ENCODE data around the gene HOXD13.

The HOXD13 gene

DNA sequence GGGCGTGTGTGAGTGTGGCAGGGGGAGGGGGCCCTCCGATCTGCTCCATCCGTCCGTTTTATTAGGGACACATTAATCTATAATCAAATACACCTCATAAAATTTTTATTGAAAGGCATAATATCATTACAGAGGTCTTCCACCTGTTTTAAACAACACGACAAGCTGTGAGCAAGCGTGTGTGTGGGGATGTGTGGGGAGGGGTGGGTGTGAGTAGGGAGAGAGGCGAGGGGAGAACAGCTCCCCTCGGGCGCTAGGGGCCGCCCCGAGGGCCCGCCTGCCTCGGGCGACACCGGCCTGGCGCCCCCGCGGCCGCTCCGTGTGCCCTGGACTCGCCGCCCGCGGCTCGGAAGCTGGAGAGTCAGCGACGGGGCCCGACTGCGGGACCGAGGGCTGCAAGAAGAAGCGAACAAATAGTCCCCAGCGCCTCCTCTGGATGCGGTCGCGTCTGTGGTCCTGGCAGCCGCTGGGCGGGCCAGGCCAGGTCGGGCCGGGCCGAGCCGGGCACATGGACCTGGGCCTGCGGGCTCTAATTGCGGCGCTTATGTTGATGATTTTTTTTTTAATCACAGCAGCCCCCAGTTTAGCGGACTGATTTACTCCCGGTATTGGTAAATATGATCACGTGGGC lies 29.6 kb downstream of the HOXD13 start:
- Histone ChIP-seq H3K9ac (ENCODE audit: insufficient read length) (peak overlapping the region; percentile 84), H3K4me3 (peak overlapping the region; percentile 93), H3K9me3 (ENCODE audit: low read depth, low read length) (no peaks in the 10 kb centered on the region), H3K36me3 (ENCODE audit: insufficient read depth, low read length) (peaks cover 25% of the 10 kb centered on the region; the same call in 1 of the 2 replicates), H3K27ac (no peak overlapping the region)
- no peak for TF ChIP-seq POLR2AphosphoS5 (IDR thresholded peaks at IDR 0.05; ENCODE audit: borderline replicate concordance, low read depth, low read length)
- no peak for TF ChIP-seq EZH2 (IDR thresholded peaks at IDR 0.05)
- no peak for TF ChIP-seq FOXP2 (optimal IDR thresholded peaks at IDR 0.05; ENCODE audit: control extremely low read depth, extremely low read length, insufficient read depth)
- no peak for DNase-seq (ENCODE audit: low read depth, low spot score)

GRCh38 chr2:176122683-176123410 lies 30.3 kb downstream of the HOXD13 start, which contains the start of gene HOXD9:
HOXD9 (plus strand) TSS chr2:176122719; CDS start chr2:176122769, 50 bp downstream.
- H3K27ac ChIP-seq = no peak within 1 kb of the TSS
- peak within 1 kb of the TSS; percentile 93 for H3K4me3 ChIP-seq

DNA sequence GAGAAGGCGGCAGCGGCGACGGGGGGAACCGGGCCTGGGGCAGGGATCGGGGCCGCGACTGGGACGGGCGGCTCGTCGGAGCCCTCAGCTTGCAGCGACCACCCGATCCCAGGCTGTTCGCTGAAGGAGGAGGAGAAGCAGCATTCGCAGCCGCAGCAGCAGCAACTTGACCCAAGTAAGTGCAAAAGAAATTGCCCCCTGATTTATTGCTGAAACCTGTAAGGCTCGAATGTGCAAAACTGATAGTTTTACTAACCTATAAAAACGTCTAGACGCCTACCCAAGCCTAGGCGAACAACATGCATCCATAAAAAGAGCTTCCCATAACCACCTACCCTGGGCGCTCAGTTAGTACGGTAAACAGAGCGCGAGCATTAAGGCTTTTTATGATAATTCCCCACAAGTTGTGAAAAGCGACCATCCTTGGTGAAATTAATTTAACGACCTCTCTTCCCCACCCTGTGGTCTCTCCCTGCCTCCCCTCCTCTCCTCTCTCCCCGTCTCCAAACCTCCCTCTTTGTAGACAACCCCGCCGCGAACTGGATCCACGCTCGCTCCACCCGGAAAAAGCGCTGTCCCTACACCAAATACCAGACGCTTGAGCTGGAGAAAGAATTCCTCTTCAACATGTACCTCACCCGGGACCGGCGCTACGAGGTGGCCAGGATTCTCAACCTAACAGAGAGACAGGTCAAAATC lies 31.0 kb downstream of the HOXD13 start:
- no peak for TF ChIP-seq POLR2AphosphoS5 (IDR thresholded peaks at IDR 0.05; ENCODE audit: borderline replicate concordance, low read depth, low read length)
- peak overlapping the region; percentile 84 for H3K9ac ChIP-seq (ENCODE audit: insufficient read length)

More at GRCh38 chr2:176122683-176123410, 30.3 kb downstream of the HOXD13 start, which contains the start of gene HOXD9:
- Histone ChIP-seq H3K9ac (ENCODE audit: insufficient read length) (peak within 1 kb of the TSS; percentile 84), H3K36me3 (ENCODE audit: insufficient read depth, low read length) (peaks cover 18% of the 10 kb centered on the region; the same call in 1 of the 2 replicates), H3K9me3 (ENCODE audit: low read depth, low read length) (no peaks in the 10 kb centered on the region)
- DNase-seq (ENCODE audit: low read depth, low spot score) = no peak
- peak; percentile 54 for TF ChIP-seq POLR2AphosphoS5 (IDR thresholded peaks at IDR 0.05; ENCODE audit: borderline replicate concordance, low read depth, low read length)
- TF ChIP-seq FOXP2 (optimal IDR thresholded peaks at IDR 0.05; ENCODE audit: control extremely low read depth, extremely low read length, insufficient read depth) = no peak

GRCh38 chr2:176124110-176124946 lies 31.8 kb downstream of the HOXD13 start:
- H3K9me3 ChIP-seq (ENCODE audit: low read depth, low read length) = no peaks in the 10 kb centered on the region
- H3K36me3 ChIP-seq (ENCODE audit: insufficient read depth, low read length) = peaks cover 6% of the 10 kb centered on the region; the same call in 1 of the 2 replicates
- no peak for DNase-seq (ENCODE audit: low read depth, low spot score)
- TF ChIP-seq FOXP2 (optimal IDR thresholded peaks at IDR 0.05; ENCODE audit: control extremely low read depth, extremely low read length, insufficient read depth) (no peak), POLR2AphosphoS5 (IDR thresholded peaks at IDR 0.05; ENCODE audit: borderline replicate concordance, low read depth, low read length) (no peak), EZH2 (IDR thresholded peaks at IDR 0.05) (no peak)
- H3K4me3 ChIP-seq = peak overlapping the region; percentile 93
- no peak overlapping the region for H3K27ac ChIP-seq
- peak overlapping the region; percentile 84 for H3K9ac ChIP-seq (ENCODE audit: insufficient read length)

More for the DNA sequence above, 31.0 kb downstream of the HOXD13 start:
- no peak for DNase-seq (ENCODE audit: low read depth, low spot score)
- H3K36me3 ChIP-seq (ENCODE audit: insufficient read depth, low read length) = peaks cover 12% of the 10 kb centered on the region; the same call in 1 of the 2 replicates
- H3K4me3 ChIP-seq = peak overlapping the region; percentile 93
- H3K27ac ChIP-seq = no peak overlapping the region
- H3K9me3 ChIP-seq (ENCODE audit: low read depth, low read length) = no peaks in the 10 kb centered on the region

DNA sequence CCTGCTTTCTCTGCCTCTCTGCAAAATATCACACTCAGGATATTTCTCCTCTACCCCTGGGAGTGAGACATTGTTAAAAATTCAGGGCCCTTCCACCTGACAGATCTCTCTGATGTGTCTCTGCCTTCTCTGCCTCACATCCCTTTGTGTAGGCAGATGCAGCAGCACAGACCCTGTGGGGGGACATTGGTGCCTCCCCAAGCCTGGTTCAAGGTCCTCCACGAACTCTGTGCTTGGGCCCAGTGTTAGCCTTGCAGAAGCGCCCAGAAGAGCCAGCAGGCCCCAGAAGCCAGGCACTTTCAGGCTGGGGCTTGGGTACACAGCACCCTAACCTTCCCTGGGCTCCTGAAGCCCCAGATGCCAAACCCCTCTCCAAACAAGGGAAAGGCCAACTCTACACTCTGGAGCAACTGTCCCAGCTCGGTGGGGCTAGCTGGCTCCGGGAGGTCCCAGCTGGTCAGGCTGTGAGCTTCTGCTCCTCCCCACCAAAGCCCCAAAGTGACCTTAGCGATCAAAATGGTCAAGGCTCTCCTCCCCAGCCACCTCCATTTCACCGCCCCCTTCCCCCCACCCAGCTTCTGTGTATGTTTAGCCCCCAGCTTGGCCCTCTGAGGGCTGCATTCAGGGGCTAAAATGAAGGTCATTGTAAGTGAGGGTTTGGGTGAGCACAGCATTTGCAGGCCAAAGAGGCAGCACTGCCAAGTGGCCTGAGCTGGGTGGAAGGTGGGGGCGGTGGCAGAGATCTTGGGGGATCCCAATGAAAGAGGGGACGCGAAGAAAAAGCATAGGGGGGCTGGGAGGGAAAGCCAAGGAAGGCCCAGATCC lies 32.6 kb downstream of the HOXD13 start:
- no peak for DNase-seq (ENCODE audit: low read depth, low spot score)

GRCh38 chr2:176125772-176126054 lies 33.2 kb downstream of the HOXD13 start:
- DNase-seq (ENCODE audit: low read depth, low spot score) = no peak
- no peaks in the 10 kb centered on the region for H3K36me3 ChIP-seq (ENCODE audit: insufficient read depth, low read length)
- no peaks in the 10 kb centered on the region for H3K9me3 ChIP-seq (ENCODE audit: low read depth, low read length)
- no peak overlapping the region for H3K9ac ChIP-seq (ENCODE audit: insufficient read length)
- TF ChIP-seq EZH2 (IDR thresholded peaks at IDR 0.05) (no peak), FOXP2 (optimal IDR thresholded peaks at IDR 0.05; ENCODE audit: control extremely low read depth, extremely low read length, insufficient read depth) (no peak), POLR2AphosphoS5 (IDR thresholded peaks at IDR 0.05; ENCODE audit: borderline replicate concordance, low read depth, low read length) (no peak)
- H3K27ac ChIP-seq = 0 out of 2 replicates have a peak overlapping the region, but pooled peaks have one; percentile 26
- H3K4me3 ChIP-seq = no peak overlapping the region

More for the DNA sequence above, 32.6 kb downstream of the HOXD13 start:
- Histone ChIP-seq H3K4me3 (no peak overlapping the region), H3K9me3 (ENCODE audit: low read depth, low read length) (no peaks in the 10 kb centered on the region), H3K9ac (ENCODE audit: insufficient read length) (no peak overlapping the region), H3K36me3 (ENCODE audit: insufficient read depth, low read length) (no peaks in the 10 kb centered on the region), H3K27ac (no peak overlapping the region)
- TF ChIP-seq POLR2AphosphoS5 (IDR thresholded peaks at IDR 0.05; ENCODE audit: borderline replicate concordance, low read depth, low read length) = no peak
- no peak for TF ChIP-seq FOXP2 (optimal IDR thresholded peaks at IDR 0.05; ENCODE audit: control extremely low read depth, extremely low read length, insufficient read depth)
- no peak for TF ChIP-seq EZH2 (IDR thresholded peaks at IDR 0.05)

Data from SK-N-MC (cell line).